GM21423 (cell line): ENCODE results near the gene ZBTB11.
"Not testable (repeated sequence)": the region's sequence is repeated elsewhere in the genome, so short reads cannot be mapped to it uniquely, and the experiment has no call there.

Experiments used
- ATAC-seq: cut with Tn5 transposase; IDR thresholded peaks from one replicate; pipeline ENCODE4 v1.9.1; 2021; ENCODE audit warnings: mild to moderate bottlenecking, moderate library complexity; ENCODE audit not compliant: unreplicated experiment

Gene ZBTB11, protein sequence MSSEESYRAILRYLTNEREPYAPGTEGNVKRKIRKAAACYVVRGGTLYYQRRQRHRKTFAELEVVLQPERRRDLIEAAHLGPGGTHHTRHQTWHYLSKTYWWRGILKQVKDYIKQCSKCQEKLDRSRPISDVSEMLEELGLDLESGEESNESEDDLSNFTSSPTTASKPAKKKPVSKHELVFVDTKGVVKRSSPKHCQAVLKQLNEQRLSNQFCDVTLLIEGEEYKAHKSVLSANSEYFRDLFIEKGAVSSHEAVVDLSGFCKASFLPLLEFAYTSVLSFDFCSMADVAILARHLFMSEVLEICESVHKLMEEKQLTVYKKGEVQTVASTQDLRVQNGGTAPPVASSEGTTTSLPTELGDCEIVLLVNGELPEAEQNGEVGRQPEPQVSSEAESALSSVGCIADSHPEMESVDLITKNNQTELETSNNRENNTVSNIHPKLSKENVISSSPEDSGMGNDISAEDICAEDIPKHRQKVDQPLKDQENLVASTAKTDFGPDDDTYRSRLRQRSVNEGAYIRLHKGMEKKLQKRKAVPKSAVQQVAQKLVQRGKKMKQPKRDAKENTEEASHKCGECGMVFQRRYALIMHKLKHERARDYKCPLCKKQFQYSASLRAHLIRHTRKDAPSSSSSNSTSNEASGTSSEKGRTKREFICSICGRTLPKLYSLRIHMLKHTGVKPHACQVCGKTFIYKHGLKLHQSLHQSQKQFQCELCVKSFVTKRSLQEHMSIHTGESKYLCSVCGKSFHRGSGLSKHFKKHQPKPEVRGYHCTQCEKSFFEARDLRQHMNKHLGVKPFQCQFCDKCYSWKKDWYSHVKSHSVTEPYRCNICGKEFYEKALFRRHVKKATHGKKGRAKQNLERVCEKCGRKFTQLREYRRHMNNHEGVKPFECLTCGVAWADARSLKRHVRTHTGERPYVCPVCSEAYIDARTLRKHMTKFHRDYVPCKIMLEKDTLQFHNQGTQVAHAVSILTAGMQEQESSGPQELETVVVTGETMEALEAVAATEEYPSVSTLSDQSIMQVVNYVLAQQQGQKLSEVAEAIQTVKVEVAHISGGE

DNA sequence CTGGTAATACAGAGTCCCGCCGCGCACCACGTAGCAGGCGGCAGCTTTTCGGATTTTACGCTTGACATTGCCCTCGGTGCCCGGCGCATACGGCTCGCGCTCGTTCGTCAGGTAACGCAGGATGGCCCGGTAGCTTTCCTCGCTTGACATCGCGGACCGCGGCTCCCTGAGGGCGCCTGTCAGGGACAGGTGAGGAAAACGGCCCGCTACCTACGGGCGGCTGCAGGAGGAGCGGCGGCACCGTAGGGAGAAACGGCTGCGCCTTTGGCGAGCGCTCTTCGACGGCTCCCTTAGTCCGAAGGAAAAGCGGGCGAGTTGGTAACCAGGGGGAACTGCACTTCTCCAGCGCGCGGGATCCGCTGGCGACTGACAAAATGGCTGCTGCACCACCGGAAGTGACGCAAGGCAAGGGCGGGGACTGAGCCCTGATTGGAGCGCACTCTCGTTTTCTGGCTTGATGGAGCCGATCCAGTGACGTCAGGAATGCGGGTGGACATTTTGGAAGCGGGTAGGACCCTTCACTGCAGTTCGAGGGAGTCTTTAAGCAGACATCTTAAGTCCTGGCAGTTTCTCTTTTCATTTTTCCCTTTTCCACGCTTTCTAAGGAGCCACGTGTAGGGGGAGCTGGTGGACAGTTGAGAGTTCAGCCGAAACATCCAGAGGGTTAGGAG lies at the start of gene ZBTB11:
TSS of gene ZBTB11 (minus strand) at position 368 of the 671 bp plus-strand sequence. CDS start at position 150, 218 bp downstream.
- ATAC-seq: peak; percentile 75

DNA sequence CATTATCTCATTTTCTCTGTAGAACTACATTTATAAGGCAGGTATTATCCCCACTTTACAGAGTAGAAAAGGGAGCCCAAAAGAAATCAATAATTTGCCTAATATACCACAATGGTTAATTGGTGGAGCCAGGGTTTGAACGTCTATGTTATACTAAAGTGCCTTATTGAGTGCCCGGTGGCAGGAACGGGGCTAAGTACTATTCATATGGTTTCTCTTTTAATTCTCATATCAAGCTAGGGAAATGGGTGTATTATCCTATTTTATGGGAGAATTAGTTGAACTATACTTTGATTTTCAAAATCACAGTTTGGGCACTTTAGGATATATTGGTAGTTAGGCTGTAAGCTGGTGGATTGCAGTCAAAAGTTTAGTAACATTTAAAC lies 49.0 kb upstream of the ZBTB11 start:
- no peak for ATAC-seq

DNA sequence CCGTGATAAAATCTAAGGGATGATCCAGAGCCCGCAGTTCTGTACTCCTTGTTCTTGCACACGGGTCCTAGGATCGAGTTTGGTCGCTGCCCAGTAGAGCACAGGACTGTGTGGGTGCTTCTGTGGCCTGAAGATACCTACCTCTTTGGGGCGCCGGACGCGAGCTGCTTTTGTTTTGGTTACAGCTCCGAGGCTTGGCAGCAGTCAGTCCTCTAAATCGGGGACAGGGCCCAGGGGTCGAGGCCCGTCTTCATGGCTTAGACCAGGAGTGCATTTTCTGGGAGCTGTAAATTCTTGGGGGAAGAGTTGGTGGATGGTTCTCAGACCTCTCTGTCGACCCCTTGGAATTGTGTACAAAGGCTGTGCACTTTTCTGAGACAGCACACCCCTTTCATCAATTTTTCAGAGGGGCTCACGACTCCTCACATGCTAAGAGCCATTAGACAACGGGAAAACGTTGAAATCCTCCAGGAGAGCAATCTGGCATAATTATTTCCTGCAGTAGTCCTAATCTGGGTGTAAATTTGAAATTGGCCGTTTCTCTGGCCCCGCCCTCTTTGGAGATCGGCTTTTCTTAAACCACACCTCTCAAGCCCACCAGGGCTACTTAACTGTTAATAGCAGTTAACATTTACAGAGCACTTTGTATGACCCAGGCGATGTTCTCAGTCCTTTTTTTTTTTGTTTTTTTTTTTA lies 48.4 kb upstream of the ZBTB11 start:
- ATAC-seq: peak; percentile 8

DNA sequence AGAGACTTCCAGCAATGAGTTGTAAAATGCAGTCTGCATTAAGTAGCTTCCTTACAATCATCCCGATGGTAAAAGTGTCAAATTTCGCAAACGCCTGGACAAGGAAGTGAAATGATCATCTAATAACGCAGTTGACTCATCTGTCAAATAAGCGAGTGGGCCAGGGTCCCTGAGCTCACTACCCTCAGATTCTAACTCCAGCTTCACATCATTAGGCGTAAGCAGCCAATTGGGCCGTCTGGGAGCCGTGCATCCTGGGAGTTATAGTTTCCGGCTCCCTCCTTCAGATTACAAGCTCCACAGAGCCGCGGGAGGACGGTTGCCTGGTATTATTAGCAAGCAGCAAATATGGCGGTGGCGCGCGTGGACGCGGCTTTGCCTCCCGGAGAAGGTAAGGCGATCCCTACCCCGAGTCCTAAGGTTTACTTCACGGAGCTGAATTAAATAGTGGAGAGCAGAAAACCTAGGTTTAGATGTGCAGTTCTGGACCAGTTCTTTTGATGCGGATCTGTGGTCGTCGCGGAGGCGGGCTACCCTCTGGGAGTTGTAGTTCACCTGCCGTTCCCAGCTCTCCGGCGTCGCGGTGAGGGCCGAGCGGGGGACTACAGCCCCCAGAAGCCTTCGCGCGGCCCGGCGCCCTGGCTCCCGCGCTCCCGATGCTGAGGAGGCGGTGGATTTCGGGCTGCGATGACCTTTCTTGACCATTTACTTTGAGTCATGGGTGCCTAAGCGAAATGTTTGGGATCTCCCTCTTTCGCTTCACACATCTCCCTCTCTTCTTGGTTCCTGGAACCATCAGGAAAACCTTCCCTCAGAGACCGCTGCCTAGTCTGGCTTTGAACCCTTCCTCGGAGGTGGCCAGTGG lies 47.6 kb upstream of the ZBTB11 start, which contains the start of gene CEP97:
TSS of gene CEP97 (plus strand) at position 286 of the 865 bp plus-strand sequence. CDS start at position 349, 63 bp downstream.
- peak; percentile 88 for ATAC-seq

DNA sequence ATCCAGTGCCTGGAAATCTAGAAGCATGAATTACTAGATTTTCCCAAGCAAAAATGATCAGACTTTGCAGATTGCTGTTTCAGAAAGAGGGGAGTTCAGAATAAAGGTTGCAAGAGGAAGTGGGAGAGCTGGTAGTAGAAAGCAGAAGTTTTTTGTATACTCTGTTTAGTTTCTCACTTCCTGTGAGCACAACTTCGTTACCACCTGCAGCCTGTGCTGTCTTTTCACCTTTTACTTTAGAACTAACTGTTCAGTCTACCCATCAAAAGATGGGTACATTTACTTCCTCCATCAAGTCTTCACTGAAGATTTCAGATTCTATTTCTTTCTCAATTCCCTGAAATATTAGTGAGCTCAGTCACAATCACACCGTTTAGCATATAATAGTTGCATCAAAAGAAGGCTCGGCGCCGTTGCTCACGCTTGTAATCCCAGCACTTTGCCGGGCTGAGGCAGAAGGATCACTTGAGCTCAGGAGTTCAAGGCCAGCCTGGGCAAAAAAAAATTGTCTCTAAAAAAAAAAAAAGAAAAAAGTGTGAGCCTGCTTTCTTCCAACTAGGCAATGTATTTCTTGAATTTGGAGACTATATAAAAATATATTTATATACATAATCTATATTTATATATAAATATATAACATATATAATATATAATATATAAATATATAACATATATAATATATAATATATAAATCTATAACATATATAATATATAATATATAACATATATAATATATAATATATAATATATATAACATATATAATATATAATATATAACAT lies 45.7 kb upstream of the ZBTB11 start:
- ATAC-seq: peak; percentile 50

DNA sequence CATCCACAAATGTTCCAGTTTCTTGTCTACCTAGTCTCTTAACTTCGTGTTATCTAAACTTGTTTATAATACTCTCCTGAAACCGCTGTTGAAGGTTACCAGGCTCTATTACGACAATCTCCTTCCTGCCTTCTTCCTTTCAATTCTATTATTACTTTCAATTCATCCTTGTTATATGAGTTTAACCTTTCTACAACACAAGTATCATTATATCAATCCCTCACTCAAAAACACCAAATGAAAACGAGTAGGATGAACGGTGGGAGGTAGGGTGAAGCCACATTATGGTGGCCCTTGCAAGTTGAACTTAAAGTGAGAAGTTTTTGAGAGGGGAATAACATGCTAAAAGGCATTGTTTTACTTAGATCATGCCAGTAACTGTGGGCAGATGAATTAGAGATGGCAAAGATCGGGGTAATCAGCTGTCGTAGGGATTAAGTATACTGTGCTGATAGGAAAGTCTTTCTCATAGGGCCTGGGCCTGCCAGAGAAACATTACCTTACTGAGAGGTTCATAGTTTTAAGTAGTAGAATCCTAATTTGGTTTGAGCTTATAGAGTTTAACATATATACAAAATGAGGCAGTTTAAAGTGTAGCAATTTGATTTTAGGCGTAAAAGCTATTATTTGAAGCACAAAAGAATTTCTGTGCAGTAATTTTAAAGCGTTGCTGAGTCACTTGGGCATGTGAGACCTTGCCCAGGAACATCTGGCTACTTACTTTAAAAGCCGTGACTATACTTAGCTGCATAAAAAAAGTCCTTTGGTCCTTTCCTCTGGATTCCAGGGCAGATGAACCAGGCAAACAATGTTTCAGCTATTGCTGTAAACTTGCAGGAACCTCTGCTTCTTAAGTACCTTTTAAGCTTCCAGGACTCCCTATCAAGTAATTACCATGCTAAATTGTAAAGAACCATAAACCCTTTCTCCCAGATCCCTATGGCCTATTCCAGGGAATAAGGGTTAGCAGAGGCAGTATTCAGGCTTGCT lies 44.2 kb upstream of the ZBTB11 start:
- ATAC-seq: no peak

DNA sequence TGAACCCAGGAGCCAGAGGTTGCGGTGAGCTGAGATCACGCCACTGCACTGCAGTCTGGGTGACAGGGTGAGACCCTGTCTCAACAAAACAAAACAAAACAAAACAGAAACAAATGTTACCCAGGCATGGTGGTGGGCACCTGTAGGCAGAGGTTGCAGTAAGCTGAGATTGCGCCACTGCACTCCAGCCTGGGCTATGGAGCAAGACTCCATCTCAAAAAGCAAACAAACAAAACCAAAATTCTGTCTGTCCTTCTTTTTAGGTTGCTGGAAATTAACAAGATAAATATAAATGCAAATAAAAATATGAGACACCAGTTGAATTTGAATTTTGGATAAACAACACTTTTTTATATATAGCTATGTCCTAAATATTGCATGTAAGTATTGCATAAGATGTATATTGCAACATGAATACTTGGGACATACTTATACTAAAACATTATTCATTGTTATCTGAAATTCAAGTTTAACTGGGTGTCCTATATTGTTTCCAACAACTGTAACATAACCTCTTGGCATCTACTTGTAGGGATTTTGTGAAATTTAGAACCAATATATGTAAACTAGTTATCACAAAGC lies 42.8 kb upstream of the ZBTB11 start:
- ATAC-seq: no peak

DNA sequence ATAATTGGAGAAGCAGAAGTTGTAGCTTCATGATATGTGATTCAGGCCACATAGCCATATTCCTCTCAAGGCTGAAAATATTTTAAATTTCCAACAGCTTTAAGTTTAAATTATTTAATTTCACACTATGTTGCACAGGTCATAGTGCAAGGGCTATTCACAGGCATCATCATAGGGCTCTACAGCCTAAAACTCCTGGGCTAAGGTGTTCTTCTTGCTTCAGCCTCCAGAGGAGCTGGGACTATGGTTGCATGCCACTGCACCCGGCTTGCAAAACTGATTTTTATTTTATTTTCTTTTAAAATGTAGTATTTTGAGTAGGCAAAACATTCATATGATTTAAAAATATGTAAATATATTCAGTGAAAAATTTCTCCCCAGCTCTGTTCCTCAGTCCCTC lies 41.5 kb upstream of the ZBTB11 start:
- no peak for ATAC-seq

DNA sequence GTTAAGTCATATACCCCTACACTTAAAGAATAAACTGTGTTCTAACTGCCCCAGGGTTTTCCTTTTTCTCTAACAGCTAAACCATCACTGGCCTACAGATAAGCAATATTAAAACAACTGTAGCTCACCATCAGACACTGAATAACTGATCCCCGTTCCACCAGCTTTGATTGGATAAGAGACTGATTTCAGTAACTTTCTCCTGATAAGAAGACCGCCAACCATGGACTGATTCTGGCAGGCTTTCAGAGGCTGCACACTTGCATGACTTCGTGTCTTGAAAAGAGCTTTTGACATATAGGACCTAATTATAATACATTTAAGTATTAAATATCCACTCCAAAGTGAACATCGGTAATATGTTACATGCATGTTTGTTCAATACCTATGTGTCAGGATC lies 32.2 kb upstream of the ZBTB11 start:
- ATAC-seq: no peak

DNA sequence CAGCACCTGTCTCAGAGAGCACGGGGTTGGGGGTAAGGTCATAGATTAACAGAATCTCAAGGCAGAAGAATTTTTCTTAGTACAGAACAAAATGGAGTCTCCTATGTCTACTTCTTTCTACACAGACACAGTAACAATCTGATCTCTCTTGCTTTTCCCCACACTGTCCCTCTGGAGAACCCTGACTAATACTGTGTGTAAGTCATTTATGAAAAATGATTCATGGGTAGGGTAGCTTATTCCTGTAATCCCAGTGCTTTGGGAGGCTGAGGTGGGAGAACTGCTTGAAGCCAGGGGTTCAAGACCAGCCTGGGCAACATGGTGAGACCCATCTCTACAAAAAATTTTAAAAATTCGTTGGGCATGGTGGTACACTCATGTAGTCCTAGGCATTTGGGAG lies 27.7 kb upstream of the ZBTB11 start:
- not testable (repeated sequence) for ATAC-seq

DNA sequence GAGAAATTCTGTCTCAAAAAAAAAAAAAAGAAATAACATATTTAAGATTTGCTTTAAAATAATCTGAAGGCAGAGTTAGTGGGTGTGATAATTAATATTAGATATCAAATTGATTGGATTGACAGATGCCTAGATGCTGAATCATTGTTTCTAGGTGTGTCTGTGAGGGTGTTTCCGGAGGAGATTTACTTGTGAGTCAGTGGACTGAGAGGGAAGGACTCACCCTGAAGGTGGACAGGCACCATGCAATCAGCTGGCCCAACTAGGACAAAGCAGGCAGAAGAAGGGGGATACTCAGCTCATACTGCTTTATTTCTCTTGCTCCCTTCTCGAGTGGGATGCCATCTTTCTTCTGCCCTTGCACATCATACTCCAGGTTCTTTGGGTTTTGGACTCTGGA lies 26.2 kb upstream of the ZBTB11 start:
- no peak for ATAC-seq

DNA sequence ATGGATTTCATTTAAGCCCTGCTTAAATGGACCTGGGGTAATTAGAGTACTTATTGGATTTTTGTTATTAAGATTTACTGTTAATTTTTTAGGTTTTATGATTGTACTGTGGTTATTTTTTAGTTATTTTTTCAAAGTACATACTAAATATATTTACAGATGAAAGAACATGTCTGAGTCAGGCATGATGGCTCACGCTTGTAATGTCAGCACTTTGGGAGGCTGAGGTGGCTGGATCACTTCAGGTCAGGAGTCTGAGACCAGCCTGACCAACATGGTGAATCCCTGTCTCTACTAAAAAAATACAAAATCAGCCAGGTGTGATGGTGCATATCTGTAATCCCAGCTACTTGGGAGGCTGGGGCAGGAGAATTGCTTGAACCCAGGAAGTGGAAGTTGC lies 25.8 kb upstream of the ZBTB11 start:
- no peak for ATAC-seq

DNA sequence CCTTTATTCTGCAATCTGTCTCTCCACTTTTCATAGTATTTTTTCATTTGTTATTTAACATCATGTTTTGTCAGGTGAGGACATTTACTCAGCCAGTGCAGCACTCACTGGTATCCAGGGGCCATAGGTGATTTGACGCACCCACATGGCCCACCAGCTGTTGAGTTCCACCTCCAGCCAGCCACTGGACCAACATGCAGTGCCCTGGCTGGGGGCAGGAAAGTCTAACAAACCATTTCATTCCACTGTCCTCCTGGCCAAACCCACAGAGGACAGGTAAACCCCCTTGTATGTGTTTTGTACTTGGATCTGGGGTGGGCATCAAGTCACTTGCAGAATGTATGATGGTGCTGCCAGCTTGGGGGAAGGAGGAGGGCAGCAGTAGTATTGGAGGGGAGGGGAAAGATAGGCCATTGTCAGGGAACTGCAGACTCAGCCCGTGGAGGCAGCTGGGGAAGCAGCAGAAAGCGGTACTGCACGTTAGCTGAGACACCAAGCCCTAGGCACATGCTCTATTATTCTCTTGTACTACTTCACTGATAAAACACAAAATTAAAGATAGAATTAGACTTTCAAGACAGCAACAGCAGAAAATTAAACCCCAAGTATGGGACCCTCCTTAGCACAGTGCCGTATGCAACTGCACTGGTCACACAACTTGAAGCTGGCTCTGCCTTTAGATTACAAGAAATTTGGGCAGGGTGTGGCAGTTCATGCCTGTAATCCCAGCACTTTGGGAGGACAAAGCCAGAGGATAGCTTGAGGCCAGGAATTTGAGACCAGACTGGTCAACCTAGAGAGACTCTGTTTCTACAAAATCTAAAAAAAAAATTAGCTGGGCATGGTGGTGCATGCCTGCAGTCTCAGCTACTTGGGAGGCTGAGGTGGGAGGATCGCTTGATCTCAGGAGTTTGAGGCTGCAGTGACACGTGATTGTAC lies 25.0 kb upstream of the ZBTB11 start:
- peak; percentile 9 for ATAC-seq

DNA sequence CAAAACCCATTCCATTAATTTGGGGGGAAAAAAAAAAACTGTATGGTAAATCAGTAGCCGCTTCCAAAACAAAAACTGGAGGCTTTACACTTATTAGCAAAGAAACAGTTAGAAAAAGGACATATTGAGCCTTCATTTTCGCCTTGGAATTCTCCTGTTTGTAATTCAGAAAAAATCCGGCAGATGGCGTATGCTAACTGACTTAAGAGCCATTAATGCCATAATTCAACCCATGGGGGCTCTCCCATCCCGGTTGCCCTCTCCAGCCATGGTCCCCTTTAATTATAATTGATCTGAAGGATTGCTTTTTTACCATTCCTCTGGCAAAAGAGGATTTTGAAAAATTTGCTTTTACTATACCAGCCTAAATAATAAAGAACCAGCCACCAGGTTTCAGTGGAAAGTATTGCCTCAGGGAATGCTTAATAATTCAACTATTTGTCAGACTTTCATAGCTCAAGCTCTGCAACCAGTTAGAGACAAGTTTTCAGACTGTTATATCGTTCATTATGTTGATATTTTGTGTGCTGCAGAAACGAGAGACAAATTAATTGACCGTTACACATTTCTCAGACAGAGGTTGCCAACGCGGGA lies 18.9 kb upstream of the ZBTB11 start:
- no peak for ATAC-seq

DNA sequence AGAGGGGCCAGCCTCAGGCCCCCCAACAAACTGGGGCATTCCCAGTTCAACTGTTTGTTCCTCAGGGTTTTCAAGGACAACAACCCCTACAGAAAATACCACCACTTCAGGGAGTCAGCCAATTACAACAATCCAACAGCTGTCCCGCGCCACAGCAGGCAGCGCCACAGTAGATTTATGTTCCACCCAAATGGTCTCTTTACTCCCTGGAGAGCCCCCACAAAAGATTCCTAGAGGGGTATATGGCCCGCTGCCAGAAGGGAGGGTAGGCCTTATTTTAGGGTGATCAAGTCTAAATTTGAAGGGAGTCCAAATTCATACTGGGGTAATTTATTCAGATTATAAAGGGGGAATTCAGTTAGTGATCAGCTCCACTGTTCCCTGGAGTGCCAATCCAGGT lies 17.9 kb upstream of the ZBTB11 start:
- not testable (repeated sequence) for ATAC-seq

DNA sequence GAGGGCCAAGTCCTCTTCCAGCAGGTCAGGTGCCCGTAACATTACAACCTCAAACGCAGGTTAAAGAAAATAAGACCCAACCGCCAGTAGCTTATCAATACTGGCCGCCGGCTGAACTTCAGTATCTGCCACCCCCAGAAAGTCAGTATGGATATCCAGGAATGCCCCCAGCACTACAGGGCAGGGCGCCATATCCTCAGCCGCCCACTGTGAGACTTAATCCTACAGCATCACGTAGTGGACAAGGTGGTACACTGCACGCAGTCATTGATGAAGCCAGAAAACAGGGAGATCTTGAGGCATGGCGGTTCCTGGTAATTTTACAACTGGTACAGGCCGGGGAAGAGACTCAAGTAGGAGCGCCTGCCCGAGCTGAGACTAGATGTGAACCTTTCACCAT lies 16.6 kb upstream of the ZBTB11 start:
- peak; percentile 63 for ATAC-seq
